SIG-M5 treated with dmso at 0.1 percent for 504 hours (cell line): ENCODE results near the gene ZDHHC1.
A peak's percentile ranks its signal among the peaks of the same experiment; 100 is the strongest.

Experiments
- DNase-seq: peaks from one replicate; lab custom pipeline; 2025; ENCODE audit not compliant: unreplicated experiment; lab: John Stamatoyannopoulos, UW

ZDHHC1 gene

DNA sequence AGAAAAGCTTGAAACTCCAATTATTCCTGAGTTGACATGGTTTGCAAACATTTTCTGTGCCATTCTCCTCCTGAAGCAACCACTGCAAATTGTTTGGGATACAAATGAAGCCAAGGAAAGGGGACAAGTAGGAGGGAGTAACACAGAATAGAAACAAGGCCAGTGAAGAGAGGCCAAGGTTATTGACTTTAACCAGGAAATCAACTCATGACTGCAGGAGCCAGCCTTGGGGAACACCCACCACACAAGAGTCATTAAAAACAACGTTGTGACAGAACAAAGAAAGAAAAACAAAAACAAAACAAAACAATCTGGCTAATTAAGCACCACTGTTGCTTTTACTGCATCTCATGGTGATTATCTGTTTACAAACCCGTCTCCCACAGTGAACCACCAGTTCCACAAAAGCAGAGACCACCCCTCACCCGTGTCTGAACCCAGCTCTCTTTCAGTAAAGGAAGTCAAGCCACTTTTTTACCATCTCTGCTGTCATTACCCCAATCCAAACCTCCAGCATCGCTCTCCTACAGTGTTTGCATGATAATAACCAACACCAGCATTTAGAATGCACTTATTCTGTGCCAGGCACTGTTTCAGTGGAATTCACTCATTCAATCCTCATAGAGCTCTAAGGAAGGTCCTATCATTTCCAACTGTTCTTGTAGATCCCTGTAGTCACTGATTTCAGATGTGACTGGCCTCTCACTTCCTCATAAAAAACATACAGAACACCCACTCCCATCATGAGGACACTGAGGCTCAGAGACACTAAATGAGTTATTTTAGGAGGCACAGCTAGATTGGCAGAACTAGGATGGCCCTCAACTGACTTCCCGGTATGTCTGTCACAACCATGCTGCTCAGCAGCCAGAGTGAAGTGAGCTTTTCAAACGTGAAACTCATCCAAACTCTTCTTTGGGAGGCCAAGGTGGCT is 2.0 kb downstream of the ZDHHC1 start:
- DNase-seq, result no peak

DNA sequence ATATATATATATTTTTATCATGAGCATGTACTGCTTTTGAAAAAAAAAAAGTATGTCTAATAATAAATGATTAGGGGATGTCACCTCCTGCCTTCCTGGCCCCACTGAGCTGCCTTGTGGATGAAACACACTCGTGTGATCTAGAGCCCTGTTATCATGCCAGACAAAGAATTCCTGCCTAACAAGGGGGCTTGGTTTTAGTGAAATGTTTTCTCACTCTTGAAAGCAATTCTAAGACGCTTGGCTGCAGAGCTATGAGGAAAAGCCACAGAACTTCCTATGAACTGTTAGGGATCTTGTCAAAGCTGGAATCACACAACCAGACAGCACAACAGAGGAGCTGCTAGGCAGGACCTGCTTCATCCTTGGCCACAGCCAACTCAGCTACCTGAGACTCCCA is 4.0 kb downstream of the ZDHHC1 start:
- DNase-seq, result no peak

DNA sequence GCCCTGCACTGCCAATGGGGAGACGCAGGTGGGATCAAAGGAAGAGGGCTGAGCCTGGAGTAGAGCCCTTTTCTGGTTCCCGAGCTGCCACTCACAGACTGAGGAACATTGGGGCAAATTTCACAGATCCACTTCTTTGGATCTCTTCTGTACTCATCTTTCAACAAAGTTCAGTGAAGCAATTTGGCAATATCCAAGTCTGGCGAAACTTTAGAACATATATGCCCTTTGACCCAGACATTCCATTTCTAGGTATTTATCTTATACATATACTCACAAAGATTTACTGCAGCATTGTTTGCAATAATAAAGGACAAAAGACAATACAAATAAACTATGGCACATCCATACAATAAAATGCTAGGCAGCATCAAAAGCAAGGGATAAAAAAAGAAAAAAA is 4.9 kb downstream of the ZDHHC1 start:
- no peak for DNase-seq

DNA sequence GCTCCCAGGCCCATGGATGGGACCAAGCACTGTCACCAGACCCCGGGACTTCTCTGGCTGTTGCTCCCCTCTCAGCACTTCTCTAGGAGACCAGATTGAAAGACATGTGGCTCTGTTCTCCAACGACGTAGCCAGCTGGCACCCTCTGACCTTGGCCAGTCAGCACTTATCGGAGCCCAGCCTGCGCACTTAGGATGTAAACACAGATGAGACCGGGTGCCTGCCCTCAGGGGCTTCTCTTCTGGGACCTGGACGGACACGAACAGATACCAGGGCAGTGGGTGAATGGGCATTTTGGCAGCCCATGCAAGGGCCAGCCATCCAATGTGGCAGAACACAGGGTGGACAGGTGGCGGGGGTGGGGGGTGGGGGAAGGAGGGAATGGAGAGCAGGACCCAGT is 6.6 kb downstream of the ZDHHC1 start:
- DNase-seq, result no peak

DNA sequence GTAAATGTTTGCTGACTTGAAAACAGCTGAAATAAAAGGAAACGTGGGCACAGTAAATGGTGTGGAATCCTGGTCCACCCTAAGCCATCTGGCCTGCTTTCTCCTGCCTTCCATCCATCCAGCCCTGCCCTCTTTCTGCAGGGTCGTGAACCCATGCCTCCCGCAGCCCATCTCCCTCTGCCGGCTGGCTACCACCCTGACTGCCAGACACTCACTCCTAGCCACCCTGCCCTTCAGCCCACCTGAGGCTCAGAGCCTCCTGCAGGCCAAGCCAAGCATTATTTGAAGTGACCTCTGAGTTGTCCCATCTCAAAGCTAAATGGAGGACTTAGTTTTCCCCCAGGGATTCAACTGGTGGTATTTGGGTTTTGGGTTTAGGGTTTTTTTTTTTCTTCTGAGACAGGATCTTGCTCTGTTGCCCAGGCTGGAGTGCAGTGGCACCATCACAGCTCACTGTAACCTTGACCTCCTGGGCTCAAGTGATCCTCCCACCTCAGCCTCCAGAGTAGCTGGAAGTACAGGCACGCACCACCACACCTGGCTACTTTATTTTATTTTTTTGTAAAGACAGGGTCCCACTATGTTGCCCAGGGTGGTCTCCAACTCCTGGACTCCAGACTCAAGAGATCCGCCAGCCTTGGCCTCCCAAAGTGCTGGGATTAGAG is 8.4 kb downstream of the ZDHHC1 start:
- no peak for DNase-seq

DNA sequence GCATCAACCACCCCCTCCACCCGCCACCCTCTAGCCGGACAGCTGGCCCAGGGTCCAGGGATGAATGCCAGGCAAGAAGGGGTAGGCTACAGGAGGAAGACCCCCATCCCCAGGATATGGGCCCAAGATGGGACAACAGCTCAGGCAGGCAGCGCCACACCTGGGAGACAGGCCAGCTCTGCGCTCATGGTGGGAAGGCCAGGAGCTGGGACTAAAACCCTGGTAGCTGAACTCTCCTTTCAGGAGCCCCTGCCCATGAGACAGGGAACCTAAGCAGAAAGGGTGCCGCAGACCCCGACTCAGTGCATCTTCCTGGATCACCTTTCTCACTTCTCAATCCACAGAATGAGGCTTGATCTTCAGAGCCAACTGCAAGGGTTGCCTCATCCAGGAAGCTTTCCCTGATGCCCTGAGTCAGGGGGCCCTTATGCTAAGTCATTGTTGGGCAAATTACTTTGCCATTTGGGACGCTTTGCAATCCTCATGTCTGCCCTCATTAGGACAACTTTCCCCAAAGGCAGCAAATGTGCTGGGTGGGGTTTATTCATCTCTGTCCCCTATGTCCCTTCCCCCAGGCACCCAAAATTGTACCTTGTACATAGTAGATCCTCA is 9.0 kb downstream of the ZDHHC1 start:
- no peak for DNase-seq

DNA sequence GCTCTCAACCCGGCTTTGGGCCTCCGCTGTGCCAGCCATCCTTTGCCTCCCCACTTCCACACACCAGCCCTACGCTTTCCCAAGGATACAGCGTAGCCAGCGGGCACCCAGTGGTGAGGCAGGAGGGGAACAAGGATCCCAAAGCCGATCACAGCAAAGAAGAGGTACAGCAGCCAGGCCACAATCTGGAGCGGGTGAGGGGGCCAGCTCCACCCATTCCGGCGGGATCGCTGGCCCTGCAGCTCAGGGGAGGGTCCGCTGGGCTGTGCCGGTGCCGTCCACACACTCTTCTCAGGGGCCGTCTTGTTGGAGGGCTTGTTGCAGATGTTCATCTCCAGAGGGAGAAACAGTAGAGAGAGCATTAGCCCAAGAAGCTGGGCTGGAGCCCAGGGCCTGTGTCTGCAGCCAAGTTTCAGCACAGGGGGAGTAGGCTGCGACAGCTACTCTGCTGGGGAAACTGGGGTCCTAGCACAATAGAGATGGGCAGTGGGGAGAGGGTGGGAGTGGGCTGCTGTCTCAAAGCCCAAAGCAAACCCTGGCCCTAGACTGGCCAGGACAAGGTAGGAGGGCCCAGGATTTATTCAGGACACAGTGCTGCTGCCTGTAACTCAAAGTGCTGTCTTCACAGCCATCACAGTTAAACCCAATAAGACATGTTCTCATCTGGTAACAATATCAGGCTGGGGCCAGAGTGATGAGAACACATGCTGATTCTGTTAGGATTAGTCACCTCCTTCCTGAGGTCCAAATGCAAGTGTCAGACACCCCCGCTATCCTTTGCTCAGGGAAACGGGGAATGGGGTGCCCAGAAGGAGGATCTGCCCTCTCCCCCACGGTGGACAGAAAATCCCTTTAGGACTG is 9.9 kb downstream of the ZDHHC1 start:
- no peak for DNase-seq

DNA sequence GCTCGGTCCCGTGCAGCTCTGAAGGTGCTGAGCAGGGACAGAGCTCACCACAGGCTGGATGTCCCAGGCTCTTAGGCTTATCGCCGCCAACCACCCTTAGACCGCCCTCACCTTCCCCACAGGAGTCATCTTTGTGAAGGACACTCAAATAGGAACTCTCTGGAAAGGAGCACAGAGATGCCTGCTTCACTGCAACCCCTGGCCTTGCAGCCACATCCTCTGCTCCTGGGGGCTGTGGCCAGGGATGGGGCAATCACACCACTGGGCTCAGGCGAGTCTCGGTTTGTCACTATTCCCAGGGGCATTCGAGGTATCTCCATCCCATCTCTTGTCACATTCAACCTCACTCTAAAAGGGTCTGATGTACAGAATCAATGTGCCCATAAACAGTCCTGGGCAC is 10.9 kb downstream of the ZDHHC1 start:
- DNase-seq, result no peak

DNA sequence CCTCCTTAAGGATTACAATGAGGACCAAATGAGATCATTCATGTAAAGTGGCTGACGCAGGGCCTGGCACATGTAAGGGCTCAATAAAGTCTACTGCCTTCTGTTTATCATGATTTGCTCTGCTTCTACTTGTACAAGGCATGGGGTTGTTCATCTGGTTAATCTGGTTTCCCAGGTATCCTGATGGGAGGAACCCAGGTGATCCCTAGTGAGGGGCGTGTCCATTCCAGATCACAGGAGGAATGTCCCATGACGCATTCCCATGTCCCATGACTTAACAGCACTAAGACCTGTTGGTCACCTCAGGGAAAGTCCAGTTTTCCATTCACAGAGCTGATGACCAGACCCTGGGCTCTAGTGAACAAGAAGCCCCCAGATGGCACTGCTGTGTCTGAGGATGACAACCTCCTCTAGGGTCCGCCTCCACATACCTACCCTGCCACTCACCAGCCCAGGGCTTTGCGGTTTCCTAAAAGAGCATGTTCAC is 11.5 kb downstream of the ZDHHC1 start:
- DNase-seq, result peak; percentile 78

DNA sequence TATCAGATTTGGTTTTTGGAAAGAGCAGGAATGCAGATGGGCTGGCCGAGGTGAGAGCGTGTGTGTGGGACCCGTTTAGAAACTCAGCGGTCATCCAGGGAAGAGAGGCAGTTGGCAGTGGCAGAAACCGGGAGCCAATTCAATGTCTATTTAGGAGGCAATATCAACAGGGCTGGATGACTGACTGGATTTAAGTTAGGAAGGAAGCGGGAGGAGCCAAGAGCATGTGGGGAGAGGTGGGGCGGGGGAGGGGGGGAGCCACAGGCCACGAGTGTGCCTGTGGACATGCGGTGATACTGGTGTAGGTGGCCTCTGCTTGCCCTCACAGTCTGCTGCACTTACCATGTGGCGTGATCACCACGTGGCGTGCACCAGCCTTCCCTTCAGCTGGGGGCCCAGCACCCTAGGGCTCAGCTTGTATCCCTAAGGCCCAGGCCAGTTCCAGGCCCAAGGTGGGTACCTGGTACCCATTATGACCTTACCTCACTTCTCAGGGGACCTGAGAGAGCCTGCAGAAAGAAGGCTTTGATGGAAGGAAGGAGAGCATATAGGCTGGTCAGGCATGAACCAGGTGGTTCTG is 12.2 kb downstream of the ZDHHC1 start:
- DNase-seq, result no peak

DNA sequence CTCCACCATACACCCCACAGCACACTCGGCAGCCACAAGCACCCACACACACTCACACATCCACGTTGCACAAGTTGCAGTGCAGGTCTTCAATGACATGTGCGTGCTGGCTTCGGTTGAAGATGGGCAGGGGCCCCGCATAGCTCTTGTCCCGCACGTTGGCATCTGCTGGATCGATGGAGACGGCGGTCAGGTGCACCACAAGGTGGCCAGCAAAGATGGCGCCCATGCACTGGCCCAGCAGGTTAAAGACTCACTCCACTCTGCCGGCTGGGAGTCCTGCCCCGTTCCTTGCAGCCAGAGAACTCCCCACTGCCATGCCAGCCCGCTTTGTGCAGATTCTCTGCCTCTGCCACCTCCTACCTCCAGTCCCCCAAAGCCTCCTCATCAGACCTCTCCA is 15.4 kb downstream of the ZDHHC1 start:
- no peak for DNase-seq

DNA sequence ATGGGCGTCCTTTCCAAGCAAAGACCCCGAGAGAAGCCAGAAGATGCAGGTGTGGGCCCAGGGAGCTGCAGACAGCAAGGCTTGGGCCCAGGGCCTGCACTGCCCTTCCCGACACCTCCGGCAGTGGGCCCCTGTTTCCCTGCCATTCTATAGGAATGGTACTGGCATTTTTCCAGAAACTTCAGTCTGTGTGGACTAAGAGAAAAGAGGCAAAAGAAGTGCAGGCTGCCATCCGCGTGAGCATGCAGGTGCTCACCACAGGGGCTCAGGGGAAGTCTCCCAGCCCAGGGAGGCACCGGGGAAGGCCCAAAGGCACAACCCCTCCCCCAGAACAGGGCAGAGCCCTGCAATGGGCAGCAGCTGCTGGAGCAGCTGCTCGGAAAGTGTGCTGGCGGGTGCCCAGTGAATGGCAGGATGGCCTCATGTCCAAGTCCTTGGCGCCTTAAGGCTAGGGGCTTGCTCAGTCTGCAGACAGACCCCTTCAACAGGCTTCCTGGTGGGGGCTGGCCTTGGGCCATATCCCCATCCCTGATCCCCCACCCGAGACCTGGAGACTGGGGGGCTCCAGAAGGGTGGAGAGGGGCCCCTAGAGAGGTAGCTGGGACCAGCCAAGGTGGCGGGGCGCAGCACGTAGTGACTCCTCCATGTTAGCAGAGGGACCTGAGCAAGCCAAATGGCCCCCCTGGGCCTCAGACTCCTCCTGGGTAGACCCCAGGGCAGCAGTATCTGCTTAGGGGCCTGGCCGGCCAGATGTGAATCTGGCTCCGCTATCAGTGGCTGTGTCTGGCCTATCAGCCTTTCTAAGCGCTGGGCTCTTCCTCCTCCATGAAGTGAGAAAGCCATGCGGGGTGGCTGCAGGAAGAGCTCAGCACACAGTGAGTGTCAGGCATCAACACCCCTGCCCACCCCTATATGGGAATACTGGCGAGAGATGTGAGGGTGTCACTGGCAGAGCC is 16.2 kb downstream of the ZDHHC1 start:
- no peak for DNase-seq

DNA sequence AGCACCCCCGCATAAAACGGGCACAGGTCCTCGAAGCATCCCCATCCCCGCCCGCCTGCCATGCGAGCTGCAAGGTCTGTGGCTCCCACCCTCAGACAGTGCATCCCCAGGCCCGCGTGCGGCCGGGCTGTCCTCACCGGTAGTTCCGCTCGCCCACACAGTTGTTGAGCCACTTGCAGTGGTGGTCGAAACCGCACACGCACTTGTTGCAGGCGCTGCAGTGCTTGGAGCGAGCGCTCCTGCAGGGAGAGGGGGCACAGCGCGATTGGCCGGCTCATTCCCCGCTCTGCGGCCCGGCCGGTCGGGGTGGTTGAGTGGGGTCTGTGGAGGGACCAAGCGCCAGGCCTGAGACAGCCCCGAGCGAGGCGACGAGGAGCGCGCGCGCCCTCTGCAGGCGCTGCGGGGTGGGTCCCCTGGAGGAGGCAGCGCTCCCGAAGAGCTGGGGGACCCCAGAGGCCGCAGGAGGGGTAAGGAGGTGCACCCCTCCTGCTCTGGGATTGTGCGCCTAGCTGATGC is 17.0 kb downstream of the ZDHHC1 start:
- DNase-seq, result no peak

DNA sequence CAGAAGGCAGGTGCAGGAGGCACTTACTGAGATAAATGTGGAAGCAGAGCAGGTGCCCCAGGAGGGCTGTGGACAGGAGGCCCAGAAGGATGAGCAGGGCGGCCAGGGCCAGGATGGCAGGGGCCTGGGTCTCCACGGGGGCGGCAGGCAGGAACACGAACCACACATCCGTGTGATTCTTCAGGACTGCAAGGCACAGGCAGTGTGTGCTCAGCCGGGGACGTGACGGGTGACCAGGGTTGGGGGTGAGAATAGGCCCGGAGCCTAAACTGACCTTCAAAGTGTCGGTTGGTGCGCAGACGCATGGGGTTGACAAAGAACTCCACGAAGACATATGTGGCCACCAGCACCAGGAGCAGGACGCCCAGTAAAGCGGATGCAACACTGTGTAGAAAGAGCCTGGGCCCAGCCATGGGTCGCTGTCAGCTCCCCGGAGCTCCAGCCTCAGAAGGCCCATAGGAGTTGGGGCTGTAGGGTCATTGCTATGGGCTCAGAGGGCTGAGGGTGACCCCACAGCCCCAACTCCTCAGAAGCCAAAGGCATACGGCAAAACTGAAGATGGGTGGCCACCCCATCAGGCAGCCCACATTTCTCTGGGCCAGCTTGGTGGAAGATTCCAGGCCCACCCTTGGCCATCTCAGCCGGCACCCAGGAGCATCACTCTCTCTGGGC is 17.6 kb downstream of the ZDHHC1 start:
- no peak for DNase-seq

DNA sequence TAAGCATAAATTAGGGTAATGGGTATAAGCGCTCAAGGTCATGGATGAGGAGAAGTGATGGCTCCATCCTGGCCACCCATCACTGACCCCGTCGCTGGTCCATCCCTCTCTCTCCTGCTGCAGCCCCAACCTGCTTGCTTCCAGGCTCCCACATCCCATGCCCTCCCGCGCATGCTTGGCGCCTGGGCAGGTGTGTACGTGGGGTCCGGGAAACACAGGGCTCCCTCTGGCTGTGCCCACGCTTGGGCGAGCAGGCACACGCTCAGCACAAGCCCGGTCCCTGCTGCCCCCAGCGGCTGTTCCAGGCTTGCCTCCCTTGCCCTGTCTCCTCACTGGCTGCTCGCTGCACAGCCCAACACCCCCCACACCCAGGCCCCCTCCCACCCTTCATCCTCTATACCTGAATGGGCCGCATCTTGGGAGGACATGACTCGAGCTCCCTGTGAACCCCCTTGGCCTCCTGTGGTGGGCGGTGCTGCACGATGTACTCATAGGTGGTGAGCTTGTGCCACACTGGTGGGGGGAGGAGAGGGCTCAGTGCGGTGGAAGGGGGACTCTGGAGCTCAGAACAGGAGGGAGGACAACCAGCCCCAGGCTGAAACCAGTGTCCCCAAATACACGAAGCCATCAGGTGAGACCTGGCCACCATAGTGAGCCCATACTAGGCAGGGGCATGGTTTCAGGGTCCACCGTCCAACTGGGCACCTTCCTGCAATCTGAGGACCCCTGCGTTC is 18.3 kb downstream of the ZDHHC1 start:
- no peak for DNase-seq

DNA sequence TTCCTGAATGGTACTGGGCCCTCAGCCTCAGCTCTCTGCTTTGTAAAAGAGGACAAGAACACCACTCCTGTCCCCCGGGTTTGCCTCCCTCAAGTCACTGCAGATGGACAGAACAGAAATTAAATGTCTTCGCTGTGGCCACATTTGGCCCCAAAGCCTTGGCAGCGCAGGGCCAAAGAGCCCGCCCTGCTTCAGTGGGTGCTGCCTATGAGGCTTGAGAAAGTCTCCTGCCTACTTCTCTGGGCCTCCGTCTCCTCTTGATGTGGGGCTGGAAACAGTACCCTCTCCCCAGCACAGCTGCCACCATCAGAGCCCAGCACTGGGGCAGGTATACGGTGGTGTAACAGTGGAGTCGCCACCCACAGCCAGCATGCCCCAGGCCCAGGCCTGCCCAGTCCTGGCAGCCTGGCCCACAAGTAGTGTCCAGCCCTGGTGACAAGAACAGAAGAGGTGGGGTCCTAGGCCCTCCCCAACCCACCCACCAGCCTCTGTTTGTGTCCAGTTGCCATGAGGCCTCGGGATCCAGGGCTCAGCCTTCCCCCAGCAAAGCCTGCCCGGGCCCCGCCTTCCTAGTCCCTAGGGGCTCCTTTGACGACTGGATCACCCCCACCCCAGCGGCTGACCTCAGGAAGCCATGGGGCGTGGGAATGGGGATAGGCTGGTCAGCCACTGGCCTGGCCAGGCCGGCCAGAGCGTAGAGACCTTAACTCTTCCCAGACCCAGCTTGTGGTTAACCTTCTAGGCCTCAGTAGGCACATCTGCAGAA is 19.1 kb downstream of the ZDHHC1 start:
- DNase-seq, result no peak
